GM23338 (cell line): Measurements from ENCODE around the gene RENBP. TPM values are rescaled to one million over a fixed set of nuclear protein-coding genes. Genes with fewer than 3 reads are reported as not detected.

Source experiments
- ATAC-seq: fragments of 200-7000 bp; cut with Tn5 transposase; 3 replicates; pipeline ENCODE4 v1.9.1; 2020
- DNase-seq: peaks from one replicate; pipeline ENCODE4 v3.0.0-alpha.2; 2015; ENCODE audit warnings: low spot score
- H2AFZ ChIP-seq: fragments of 200-600 bp; sonication (generic); 2 replicates; pipeline ENCODE4 v1.8.0; 2016; ENCODE audit warnings: antibody characterized with exemption, mild to moderate bottlenecking, moderate library complexity
- H3F3A ChIP-seq: fragments of 200-600 bp; sonication (generic); replicated peaks from 2 replicates; pipeline ENCODE4 v1.8.0; 2017; ENCODE audit warnings: antibody characterized with exemption, mixed run types, low read depth
- H3K27ac ChIP-seq: fragments of 200-600 bp; sonication (generic); 2 replicates; pipeline ENCODE4 v1.6.1; 2016; ENCODE audit warnings: low read depth
- H3K27me3 ChIP-seq: fragments of 200-600 bp; sonication (generic); 2 replicates; pipeline ENCODE4 v1.8.0; 2016; ENCODE audit warnings: mild to moderate bottlenecking, mixed run types, moderate library complexity; ENCODE audit not compliant: insufficient read depth
- H3K36me3 ChIP-seq: fragments of 200-600 bp; sonication (generic); 2 replicates; pipeline ENCODE4 v1.8.0; 2016; ENCODE audit warnings: mild to moderate bottlenecking; ENCODE audit not compliant: insufficient read depth
- H3K4me1 ChIP-seq: fragments of 200-600 bp; sonication (generic); 2 replicates; pipeline ENCODE4 v1.8.0; 2016; ENCODE audit warnings: mild to moderate bottlenecking, moderate library complexity; ENCODE audit not compliant: insufficient read depth
- H3K4me2 ChIP-seq: fragments of 200-600 bp; sonication (generic); 2 replicates; pipeline ENCODE4 v1.7.1; 2017; ENCODE audit warnings: mixed run types
- H3K4me3 ChIP-seq: fragments of 200-600 bp; sonication (generic); 2 replicates; pipeline ENCODE4 v1.6.1; 2016; ENCODE audit warnings: mixed run types
- H3K79me2 ChIP-seq: fragments of 200-600 bp; sonication (generic); replicated peaks from 2 replicates; pipeline ENCODE4 v1.8.0; 2017; ENCODE audit warnings: mild to moderate bottlenecking; ENCODE audit not compliant: insufficient read depth
- H3K9me2 ChIP-seq: fragments of 200-600 bp; sonication (generic); 2 replicates; pipeline ENCODE4 v1.8.0; 2017; ENCODE audit not compliant: insufficient read depth
- H4K20me1 ChIP-seq: fragments of 200-600 bp; sonication (generic); replicated peaks from 2 replicates; pipeline ENCODE4 v1.8.0; 2017; ENCODE audit warnings: mild to moderate bottlenecking; ENCODE audit not compliant: insufficient read depth
- H3K27ac Mint-ChIP-seq: 2 replicates; pipeline ENCODE4 v1.8.0; 2020; ENCODE audit warnings: inconsistent platforms, mild to moderate bottlenecking, moderate library complexity, mixed read lengths
- H3K27me3 Mint-ChIP-seq: 3 replicates; pipeline ENCODE4 v1.8.0; 2022; ENCODE audit warnings: low read depth, mild to moderate bottlenecking, moderate library complexity, mixed read lengths, inconsistent platforms; ENCODE audit not compliant: insufficient read depth, poor library complexity
- H3K36me3 Mint-ChIP-seq: 3 replicates; pipeline ENCODE4 v1.8.0; 2021; ENCODE audit warnings: low read depth, mild to moderate bottlenecking, inconsistent platforms, moderate library complexity, mixed read lengths
- H3K4me1 Mint-ChIP-seq: 3 replicates; pipeline ENCODE4 v1.8.0; 2020; ENCODE audit warnings: mild to moderate bottlenecking, inconsistent platforms, mixed read lengths
- H3K4me3 Mint-ChIP-seq: 3 replicates; pipeline ENCODE4 v1.8.0; 2021; ENCODE audit warnings: moderate library complexity, mild to moderate bottlenecking, inconsistent platforms, mixed read lengths
- H3K9me3 Mint-ChIP-seq: 3 replicates; pipeline ENCODE4 v1.8.0; 2020; ENCODE audit warnings: moderate library complexity, mild to moderate bottlenecking, inconsistent platforms, mixed read lengths
- CREB1 ChIP-seq: fragments of 250-450 bp; sonication (Bioruptor Pico); IDR thresholded peaks from 2 replicates; pipeline ENCODE4 v1.5.0; 2020; ENCODE audit warnings: low read depth, mild to moderate bottlenecking, moderate library complexity
- EZH2 ChIP-seq: fragments of 200-600 bp; sonication (generic); IDR thresholded peaks from one replicate; pipeline ENCODE4 v1.8.0; 2017; ENCODE audit warnings: antibody characterized with exemption, mild to moderate bottlenecking, low read depth; ENCODE audit not compliant: unreplicated experiment
- EZH2phosphoT487 ChIP-seq: fragments of 200-600 bp; sonication (generic); IDR thresholded peaks from one replicate; pipeline ENCODE4 v1.8.1; 2018; ENCODE audit warnings: antibody characterized with exemption; ENCODE audit not compliant: unreplicated experiment
- JUNB ChIP-seq: IDR thresholded peaks from one replicate; pipeline ENCODE4 v1.6.1; 2016; ENCODE audit warnings: antibody characterized with exemption; ENCODE audit not compliant: unreplicated experiment
- NANOG ChIP-seq: IDR thresholded peaks from 2 replicates; pipeline ENCODE4 v1.6.1; 2016; ENCODE audit warnings: antibody characterized with exemption, borderline replicate concordance
- POLR2AphosphoS5 ChIP-seq: IDR thresholded peaks from 2 replicates; pipeline ENCODE4 v1.6.1; 2016; ENCODE audit warnings: antibody characterized with exemption, low read depth
- STAT1 ChIP-seq: IDR thresholded peaks from one replicate; pipeline ENCODE4 v1.6.1; 2016; ENCODE audit warnings: antibody characterized with exemption; ENCODE audit not compliant: unreplicated experiment
- ZNF114 ChIP-seq: fragments of 250-450 bp; sonication (Bioruptor Pico); IDR thresholded peaks from 2 replicates; pipeline ENCODE4 v1.5.0; 2020; ENCODE audit warnings: mild to moderate bottlenecking, moderate library complexity
- ZNF331 ChIP-seq: fragments of 250-450 bp; sonication (Bioruptor Pico); IDR thresholded peaks from 2 replicates; pipeline ENCODE4 v1.5.0; 2020; ENCODE audit warnings: low read depth, mild to moderate bottlenecking, moderate library complexity
- polyA plus RNA-seq: library from polyadenylated mRNA; unstranded; fragments of >200 nt; fragmentation: Nextera tagmentation; extraction: Ambion mirVana; gene quantifications from 2 replicates; pipeline ENCODE4 v1.2.1, GENCODE V29; 2016
- total RNA-seq: library from RNA; depleted of rRNA; stranded (reverse); fragments of >200 nt; shearing (Covaris generic); gene quantifications from 2 replicates; pipeline ENCODE4 v1.2.3, GENCODE V29; 2014
- TF ChIP-seq, protein P1 (sequence below): IDR thresholded peaks from one replicate; pipeline ENCODE4 v1.6.1; 2018; ENCODE audit warnings: antibody characterized with exemption; ENCODE audit not compliant: unreplicated experiment

RENBP gene
- total and polyA plus RNA-seq, 2 experiments from 2014 or later, result 2.0 to 10.3 TPM

DNA sequence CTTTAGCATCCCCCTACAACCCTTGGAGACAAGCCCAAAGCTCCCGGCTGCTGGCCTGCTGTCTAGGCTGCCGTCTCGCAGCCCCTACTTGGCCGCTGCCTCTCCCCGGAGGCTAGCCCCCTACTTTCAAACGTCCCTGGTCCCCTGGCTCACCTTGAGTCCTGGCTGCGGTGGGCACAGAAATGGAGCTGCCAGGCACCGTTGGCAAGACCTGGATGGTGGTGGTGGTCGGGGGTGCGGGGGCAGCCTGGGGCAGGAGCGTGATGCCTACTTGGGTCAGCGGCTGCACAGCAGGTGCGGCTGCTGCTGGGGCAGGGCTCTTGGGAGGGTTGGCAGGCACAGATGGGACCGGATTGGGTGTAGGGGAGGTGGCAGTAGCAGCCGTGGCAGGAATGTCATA, 15.2 kb upstream of the RENBP start (continued):
- TF ChIP-seq, protein P1, sequence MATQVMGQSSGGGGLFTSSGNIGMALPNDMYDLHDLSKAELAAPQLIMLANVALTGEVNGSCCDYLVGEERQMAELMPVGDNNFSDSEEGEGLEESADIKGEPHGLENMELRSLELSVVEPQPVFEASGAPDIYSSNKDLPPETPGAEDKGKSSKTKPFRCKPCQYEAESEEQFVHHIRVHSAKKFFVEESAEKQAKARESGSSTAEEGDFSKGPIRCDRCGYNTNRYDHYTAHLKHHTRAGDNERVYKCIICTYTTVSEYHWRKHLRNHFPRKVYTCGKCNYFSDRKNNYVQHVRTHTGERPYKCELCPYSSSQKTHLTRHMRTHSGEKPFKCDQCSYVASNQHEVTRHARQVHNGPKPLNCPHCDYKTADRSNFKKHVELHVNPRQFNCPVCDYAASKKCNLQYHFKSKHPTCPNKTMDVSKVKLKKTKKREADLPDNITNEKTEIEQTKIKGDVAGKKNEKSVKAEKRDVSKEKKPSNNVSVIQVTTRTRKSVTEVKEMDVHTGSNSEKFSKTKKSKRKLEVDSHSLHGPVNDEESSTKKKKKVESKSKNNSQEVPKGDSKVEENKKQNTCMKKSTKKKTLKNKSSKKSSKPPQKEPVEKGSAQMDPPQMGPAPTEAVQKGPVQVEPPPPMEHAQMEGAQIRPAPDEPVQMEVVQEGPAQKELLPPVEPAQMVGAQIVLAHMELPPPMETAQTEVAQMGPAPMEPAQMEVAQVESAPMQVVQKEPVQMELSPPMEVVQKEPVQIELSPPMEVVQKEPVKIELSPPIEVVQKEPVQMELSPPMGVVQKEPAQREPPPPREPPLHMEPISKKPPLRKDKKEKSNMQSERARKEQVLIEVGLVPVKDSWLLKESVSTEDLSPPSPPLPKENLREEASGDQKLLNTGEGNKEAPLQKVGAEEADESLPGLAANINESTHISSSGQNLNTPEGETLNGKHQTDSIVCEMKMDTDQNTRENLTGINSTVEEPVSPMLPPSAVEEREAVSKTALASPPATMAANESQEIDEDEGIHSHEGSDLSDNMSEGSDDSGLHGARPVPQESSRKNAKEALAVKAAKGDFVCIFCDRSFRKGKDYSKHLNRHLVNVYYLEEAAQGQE, result no peak

DNA sequence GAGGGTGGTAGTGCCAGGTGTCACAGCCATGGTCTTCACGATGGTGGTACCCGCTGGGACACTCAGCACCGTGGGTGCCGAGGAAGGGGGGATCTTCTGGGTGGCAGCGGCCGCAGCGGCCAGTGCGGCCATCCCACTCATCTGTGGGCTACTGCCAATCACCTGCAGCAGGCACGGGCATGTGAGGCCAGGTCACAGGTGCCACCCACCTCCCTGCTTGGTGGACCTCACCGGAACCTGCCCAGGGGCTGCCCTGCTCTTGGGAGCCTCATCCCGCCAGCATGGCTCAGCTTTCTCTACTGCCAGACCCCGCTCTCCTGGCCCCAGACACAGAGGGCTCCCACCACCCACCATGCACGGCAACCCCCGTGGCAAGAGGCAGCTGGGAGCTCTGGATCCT, 14.2 kb upstream of the RENBP start:
- no peak overlapping the region; the same call in 1 of the 2 replicates for H3K27ac Mint-ChIP-seq
- H3K27me3 ChIP-seq, result no peaks in the 10 kb centered on the region
- DNase-seq, result no peak
- no peak overlapping the region for H3K4me3 Mint-ChIP-seq
- H4K20me1 ChIP-seq, result no peaks in the 10 kb centered on the region
- peaks cover 83% of the 10 kb centered on the region for H3K36me3 Mint-ChIP-seq
- H3K4me3 ChIP-seq, result no peak overlapping the region
- H3K4me2 ChIP-seq, result no peak overlapping the region
- H3K27me3 Mint-ChIP-seq, result peaks cover 10% of the 10 kb centered on the region
- H3K79me2 ChIP-seq, result peaks cover 8% of the 10 kb centered on the region
- no peaks in the 10 kb centered on the region for H3K4me1 ChIP-seq
- no peaks in the 10 kb centered on the region for H3K4me1 Mint-ChIP-seq
- H3K27ac ChIP-seq, result no peak overlapping the region
- H3K36me3 ChIP-seq, result no peaks in the 10 kb centered on the region
- no peak for TF ChIP-seq ZNF331 (CRISPR knock-in tag)
- no peak for TF ChIP-seq EZH2
- TF ChIP-seq, protein P1, result no peak
- TF ChIP-seq CREB1 (CRISPR knock-in tag), result no peak
- TF ChIP-seq JUNB, result no peak
- H3K9me3 Mint-ChIP-seq, result no peaks in the 10 kb centered on the region
- H3F3A ChIP-seq, result no peaks in the 10 kb centered on the region
- H2AFZ ChIP-seq, result no peak overlapping the region
- no peaks in the 10 kb centered on the region for H3K9me2 ChIP-seq
- ATAC-seq, result no peak

DNA sequence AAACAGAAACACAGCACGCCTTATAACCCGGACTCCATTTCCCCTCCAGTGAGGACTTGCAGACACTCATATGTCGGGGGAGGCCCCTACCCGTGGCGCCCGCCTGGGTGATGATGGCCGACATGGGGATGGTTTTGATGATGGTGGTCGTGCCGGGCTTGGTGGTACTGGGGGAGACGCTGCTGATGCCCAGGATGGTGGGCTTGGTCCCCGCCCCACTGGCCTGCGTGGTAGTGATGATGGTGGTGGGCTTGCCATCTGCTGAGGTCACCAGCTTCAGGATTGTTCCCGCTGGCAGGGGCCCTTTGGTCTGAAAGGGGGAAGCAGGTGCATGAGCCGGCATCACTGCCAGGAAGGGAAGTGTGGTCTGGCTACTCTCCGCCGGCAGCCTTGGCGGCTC, 12.8 kb upstream of the RENBP start:
- H4K20me1 ChIP-seq, result no peaks in the 10 kb centered on the region
- H3K36me3 Mint-ChIP-seq, result peaks cover 83% of the 10 kb centered on the region
- no peaks in the 10 kb centered on the region for H3K27me3 ChIP-seq
- ATAC-seq, result no peak
- H3K4me1 Mint-ChIP-seq, result no peaks in the 10 kb centered on the region
- H3K79me2 ChIP-seq, result peaks cover 4% of the 10 kb centered on the region
- H3K4me3 Mint-ChIP-seq, result no peak overlapping the region
- no peaks in the 10 kb centered on the region; the same call in 1 of the 2 replicates for H3K36me3 ChIP-seq
- H3K4me2 ChIP-seq, result no peak overlapping the region
- H3K4me3 ChIP-seq, result no peak overlapping the region
- no peaks in the 10 kb centered on the region for H3F3A ChIP-seq
- H3K27me3 Mint-ChIP-seq, result peaks cover 10% of the 10 kb centered on the region
- H2AFZ ChIP-seq, result no peak overlapping the region
- no peaks in the 10 kb centered on the region for H3K4me1 ChIP-seq
- DNase-seq, result no peak
- no peaks in the 10 kb centered on the region for H3K9me3 Mint-ChIP-seq
- H3K27ac Mint-ChIP-seq, result no peak overlapping the region
- no peaks in the 10 kb centered on the region for H3K9me2 ChIP-seq
- H3K27ac ChIP-seq, result no peak overlapping the region
- no peak for TF ChIP-seq EZH2phosphoT487
- TF ChIP-seq ZNF114 (CRISPR knock-in tag), result no peak
- TF ChIP-seq STAT1, result no peak
- TF ChIP-seq NANOG, result no peak
- TF ChIP-seq ZNF331 (CRISPR knock-in tag), result no peak
- TF ChIP-seq EZH2, result no peak
- no peak for TF ChIP-seq POLR2AphosphoS5
- TF ChIP-seq, protein P1, result no peak
- TF ChIP-seq JUNB, result no peak
